Tibial nerve (tissue), 4 donors: ENCODE results near the gene SLC35B2. TPM values are rescaled to one million over a fixed set of nuclear protein-coding genes. Genes with fewer than 3 reads are reported as not detected.

Source experiments
- DNase-seq, 2 donors: peaks; one replicate each; pipeline ENCODE4 v3.0.0-alpha.2; 2019; ENCODE audit warnings: low spot score in 2 of 2
- H3K27ac ChIP-seq, 4 donors: fragments of 200-600 bp; sonication (generic) in 3 of 4; one replicate each; pipeline ENCODE4 v1.5.1; 2017 to 2019; ENCODE audit warnings: mild to moderate bottlenecking in 1 of 4
- H3K27me3 ChIP-seq, 2 donors: fragments of 200-600 bp; sonication (generic) in 1 of 2; one replicate each; pipeline versions ENCODE4 v1.5.1 to v1.6.0; 2017 to 2019
- H3K36me3 ChIP-seq, 3 donors: fragments of 200-600 bp; sonication (generic); one replicate each; pipeline ENCODE4 v1.5.1; 2018 to 2019
- H3K4me1 ChIP-seq, 4 donors: fragments of 200-600 bp; sonication (generic) in 3 of 4; one replicate each; pipeline ENCODE4 v1.5.1; 2017 to 2019
- H3K4me3 ChIP-seq, 4 donors: fragments of 200-600 bp; sonication (generic) in 3 of 4; one replicate each; pipeline ENCODE4 v1.5.1; 2017 to 2019; ENCODE audit warnings: mild to moderate bottlenecking in 1 of 4, moderate library complexity in 1 of 4
- H3K9me3 ChIP-seq, 4 donors: fragments of 200-600 bp; sonication (generic) in 3 of 4; one replicate each; pipeline ENCODE4 v1.5.1; 2017 to 2019
- EP300 ChIP-seq, 2 donors: sonication (generic); formaldehyde crosslinking; IDR thresholded peaks; one replicate each; pipeline ENCODE4 v1.6.1; 2017; ENCODE audit warnings: antibody characterized with exemption in 2 of 2, mild to moderate bottlenecking in 1 of 2
- POLR2A ChIP-seq, 2 donors: fragments of 450-650 bp; IDR thresholded peaks; one replicate each; pipeline ENCODE4 v1.6.1; 2017; ENCODE audit warnings: antibody characterized with exemption in 2 of 2, mild to moderate bottlenecking in 2 of 2, moderate library complexity in 2 of 2
- WGBS, 2 donors: methylation state at CpG; one replicate each; pipeline ENCODE4 v1.1.5; 2018; 5-methylcytosine and 5-hydroxymethylcytosine counted together
- total RNA-seq, 4 donors: library from RNA; depleted of rRNA; stranded (reverse); fragments of >200 nt; gene quantifications; one replicate each; pipeline ENCODE4 v1.1.0, GENCODE V29; 2016
- TF ChIP-seq, protein P1 (sequence below), 5 experiments: fragments of 200-600 bp in 3 of 5; fragments of 450-650 bp in 2 of 5; sonication (generic) in 3 of 5; IDR thresholded peaks; one replicate each; pipeline ENCODE4 v1.5.1; 2016 to 2019; ENCODE audit warnings: antibody characterized with exemption in 5 of 5, mild to moderate bottlenecking in 3 of 5, moderate library complexity in 2 of 5

The SLC35B2 gene
- total RNA-seq, 4 donors from 2014 or later: 28.0 to 34.1 (median 33.1) TPM

DNA sequence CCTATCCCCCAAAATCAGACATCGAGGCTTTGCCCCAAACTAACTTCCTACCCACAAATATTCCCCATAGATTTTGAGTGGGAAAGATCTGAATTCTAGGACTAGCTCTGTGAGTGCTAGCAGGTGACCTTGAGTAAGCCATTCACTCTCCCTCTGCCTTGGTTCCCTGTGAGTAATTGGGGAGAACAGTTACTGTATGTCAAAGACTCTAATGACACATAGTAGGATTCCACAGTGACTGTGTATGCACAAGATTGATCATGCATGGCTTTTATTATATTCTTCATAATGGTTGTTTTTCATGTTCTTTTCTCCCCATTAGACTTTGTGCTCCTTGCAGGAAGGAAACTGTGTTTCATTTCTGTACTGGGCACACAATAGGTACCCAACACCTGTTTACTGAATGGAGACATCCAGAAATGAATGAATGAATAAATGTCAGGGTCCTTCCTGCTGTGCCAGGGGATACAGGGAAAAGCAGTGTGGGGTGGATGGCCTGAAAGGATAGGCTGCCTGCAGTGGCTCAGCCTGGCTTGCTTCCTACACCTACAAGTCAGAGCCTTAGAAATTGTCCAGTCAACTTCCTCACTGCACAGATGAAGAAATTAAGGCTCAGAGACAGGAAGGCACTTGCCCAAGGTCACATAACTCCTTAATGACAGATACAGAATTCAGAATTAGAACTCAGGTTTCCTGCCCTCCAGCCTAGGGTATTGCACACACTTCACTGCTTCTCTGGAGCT lies 12.0 kb upstream of the SLC35B2 start:
- TF ChIP-seq, protein P1, sequence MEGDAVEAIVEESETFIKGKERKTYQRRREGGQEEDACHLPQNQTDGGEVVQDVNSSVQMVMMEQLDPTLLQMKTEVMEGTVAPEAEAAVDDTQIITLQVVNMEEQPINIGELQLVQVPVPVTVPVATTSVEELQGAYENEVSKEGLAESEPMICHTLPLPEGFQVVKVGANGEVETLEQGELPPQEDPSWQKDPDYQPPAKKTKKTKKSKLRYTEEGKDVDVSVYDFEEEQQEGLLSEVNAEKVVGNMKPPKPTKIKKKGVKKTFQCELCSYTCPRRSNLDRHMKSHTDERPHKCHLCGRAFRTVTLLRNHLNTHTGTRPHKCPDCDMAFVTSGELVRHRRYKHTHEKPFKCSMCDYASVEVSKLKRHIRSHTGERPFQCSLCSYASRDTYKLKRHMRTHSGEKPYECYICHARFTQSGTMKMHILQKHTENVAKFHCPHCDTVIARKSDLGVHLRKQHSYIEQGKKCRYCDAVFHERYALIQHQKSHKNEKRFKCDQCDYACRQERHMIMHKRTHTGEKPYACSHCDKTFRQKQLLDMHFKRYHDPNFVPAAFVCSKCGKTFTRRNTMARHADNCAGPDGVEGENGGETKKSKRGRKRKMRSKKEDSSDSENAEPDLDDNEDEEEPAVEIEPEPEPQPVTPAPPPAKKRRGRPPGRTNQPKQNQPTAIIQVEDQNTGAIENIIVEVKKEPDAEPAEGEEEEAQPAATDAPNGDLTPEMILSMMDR (IDR thresholded peaks at IDR 0.05): no peak
- TF ChIP-seq POLR2A (IDR thresholded peaks at IDR 0.05): no peak
- no peak for TF ChIP-seq EP300 (IDR thresholded peaks at IDR 0.05)
- DNase-seq: no peak
- H3K27me3 ChIP-seq: peaks cover 0 to 62% of the 10 kb centered on the region in 2 donors
- H3K4me3 ChIP-seq: no peak overlapping the region
- WGBS, 2 donors: 63 to 87% methylated on average over 1 of the region's 1 CpG
- peaks cover 0 to 25% (median 4%) of the 10 kb centered on the region in 4 donors for H3K4me1 ChIP-seq
- H3K27ac ChIP-seq: no peak overlapping the region
- H3K36me3 ChIP-seq: no peaks in the 10 kb centered on the region
- H3K9me3 ChIP-seq: no peaks in the 10 kb centered on the region

DNA sequence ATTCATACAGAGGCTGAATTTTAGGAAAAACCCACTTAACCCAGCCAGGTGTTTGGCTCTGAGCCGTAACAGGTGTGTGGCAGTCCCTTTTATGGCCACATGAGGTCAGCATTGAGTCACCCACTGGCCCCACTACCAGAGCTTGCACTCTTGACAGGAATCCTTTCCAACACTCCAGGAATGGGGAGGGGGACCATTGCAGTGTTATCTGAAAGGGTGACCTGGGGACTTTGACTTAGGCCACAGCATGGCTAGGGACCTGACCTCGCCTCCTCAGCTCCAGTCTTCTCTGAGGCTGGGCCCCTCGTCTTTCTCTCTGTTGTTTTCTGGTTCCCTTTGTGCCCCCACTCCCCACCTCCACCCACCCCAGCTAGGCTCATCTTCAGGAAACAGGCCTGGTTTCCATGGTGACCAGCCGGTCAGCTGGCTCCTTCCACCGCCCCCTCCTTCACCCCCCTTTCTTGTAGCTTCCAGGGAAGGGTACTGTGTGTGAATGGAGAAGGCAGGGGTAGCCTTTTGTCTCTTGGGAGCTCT lies 10.8 kb upstream of the SLC35B2 start:
- Histone ChIP-seq H3K4me3 (no peak overlapping the region), H3K27me3 (peaks cover 0 to 50% of the 10 kb centered on the region in 2 donors), H3K27ac (no peak overlapping the region), H3K36me3 (no peaks in the 10 kb centered on the region), H3K9me3 (no peaks in the 10 kb centered on the region), H3K4me1 (peaks cover 2 to 37% (median 16%) of the 10 kb centered on the region in 4 donors)
- WGBS, 2 donors: 20 to 21% methylated on average over 5 of the region's 5 CpGs
- TF ChIP-seq POLR2A (IDR thresholded peaks at IDR 0.05): no peak
- no peak for TF ChIP-seq EP300 (IDR thresholded peaks at IDR 0.05)
- TF ChIP-seq, protein P1 (IDR thresholded peaks at IDR 0.05): peak; percentile 78 to 96 (median 84)
- DNase-seq: peak in 1 of 2 donors; percentile 64

DNA sequence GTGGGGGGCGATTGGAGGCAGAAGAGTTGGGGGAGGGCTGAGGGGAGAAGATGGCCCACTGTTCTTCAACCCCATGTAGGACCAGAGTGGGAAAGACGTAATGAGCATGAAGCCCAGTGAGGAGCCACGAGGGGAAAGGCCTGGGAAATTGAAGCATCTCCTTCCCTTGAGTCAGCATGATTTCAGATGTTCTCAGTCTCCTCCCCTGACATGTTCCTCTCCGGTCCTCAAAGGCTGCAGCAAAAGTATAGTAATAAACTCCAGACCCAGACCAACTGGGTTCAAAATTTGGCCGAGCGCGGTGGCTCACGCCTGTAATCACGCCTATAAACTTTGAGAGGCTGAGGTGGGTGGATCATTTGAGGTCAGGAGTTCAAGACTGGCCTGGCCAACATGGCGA lies 9.9 kb upstream of the SLC35B2 start:
- DNase-seq: no peak
- no peak overlapping the region for H3K4me3 ChIP-seq
- peaks cover 2 to 46% (median 25%) of the 10 kb centered on the region in 4 donors for H3K4me1 ChIP-seq
- no peak overlapping the region for H3K27ac ChIP-seq
- H3K9me3 ChIP-seq: no peaks in the 10 kb centered on the region
- H3K36me3 ChIP-seq: no peaks in the 10 kb centered on the region
- no peak for TF ChIP-seq POLR2A (IDR thresholded peaks at IDR 0.05)
- TF ChIP-seq, protein P1 (IDR thresholded peaks at IDR 0.05): no peak
- no peak for TF ChIP-seq EP300 (IDR thresholded peaks at IDR 0.05)
- 62 to 65% methylated on average over 10 of the region's 10 CpGs for WGBS, 2 donors
- peaks cover 0 to 41% of the 10 kb centered on the region in 2 donors for H3K27me3 ChIP-seq

DNA sequence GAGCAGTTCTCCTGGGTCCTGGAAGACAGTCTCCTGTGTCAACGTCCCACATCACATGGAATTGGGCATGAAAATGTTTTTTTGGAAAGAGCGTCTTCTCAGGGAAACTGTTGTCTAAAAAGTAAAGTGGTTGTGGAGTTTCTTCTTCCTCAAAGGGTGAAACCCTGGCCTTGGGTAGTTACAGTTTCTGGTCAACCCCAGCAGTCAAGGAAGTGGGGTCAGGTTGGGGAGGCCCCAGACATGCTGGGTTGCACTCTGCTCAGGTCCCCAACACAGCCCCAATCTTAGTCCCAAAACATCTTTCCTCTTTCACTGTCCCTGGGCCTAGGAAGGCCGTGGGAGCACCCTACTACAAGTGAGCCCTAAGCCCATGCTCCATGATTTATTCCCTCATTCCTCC lies 9.0 kb upstream of the SLC35B2 start:
- Histone ChIP-seq H3K4me1 (peaks cover 2 to 55% (median 29%) of the 10 kb centered on the region in 4 donors), H3K36me3 (no peaks in the 10 kb centered on the region), H3K27me3 (peaks cover 0 to 32% of the 10 kb centered on the region in 2 donors), H3K4me3 (no peak overlapping the region), H3K27ac (no peak overlapping the region), H3K9me3 (no peaks in the 10 kb centered on the region)
- TF ChIP-seq POLR2A (IDR thresholded peaks at IDR 0.05) (no peak), EP300 (IDR thresholded peaks at IDR 0.05) (no peak)
- TF ChIP-seq, protein P1 (IDR thresholded peaks at IDR 0.05): no peak
- no peak for DNase-seq
- WGBS, 2 donors: 73 to 81% methylated on average over 3 of the region's 3 CpGs

DNA sequence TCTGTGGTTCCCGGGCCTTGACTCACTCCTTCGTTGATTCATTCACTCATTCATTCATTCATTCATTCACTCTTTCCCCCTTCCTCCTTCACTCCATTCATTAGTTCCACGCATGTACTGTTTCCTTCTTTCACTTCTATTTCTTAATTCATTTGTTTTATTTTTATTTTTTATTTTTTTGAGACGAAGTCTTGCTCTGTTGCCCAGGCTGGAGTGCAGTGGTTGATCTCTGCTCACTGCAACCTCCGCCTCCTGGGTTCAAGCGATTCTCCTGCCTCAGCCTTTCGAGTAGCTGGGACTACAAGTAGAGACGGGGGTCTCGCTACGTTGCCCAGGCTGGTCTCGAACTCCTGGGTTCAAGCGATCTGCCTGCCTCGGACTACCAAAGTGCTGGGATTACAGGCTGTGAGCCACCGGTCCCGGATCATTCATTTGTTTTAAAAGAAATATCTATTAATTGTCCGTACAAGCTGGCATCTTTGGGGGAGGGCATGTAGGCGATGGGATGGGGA lies 8.4 kb upstream of the SLC35B2 start:
- Histone ChIP-seq H3K4me3 (peak overlapping the region in 3 of 4 donors; percentile 82 to 95 (median 88)), H3K27ac (peak overlapping the region in 3 of 4 donors; percentile 84 to 92 (median 89)), H3K27me3 (peaks cover 0 to 27% of the 10 kb centered on the region in 2 donors), H3K4me1 (peaks cover 2 to 52% (median 29%) of the 10 kb centered on the region in 4 donors), H3K9me3 (no peaks in the 10 kb centered on the region), H3K36me3 (no peaks in the 10 kb centered on the region)
- TF ChIP-seq POLR2A (IDR thresholded peaks at IDR 0.05) (no peak), EP300 (IDR thresholded peaks at IDR 0.05) (no peak)
- TF ChIP-seq, protein P1 (IDR thresholded peaks at IDR 0.05): no peak
- no peak for DNase-seq
- WGBS, 2 donors: 59 to 66% methylated on average over 17 of the region's 17 CpGs
